ENCODE results near the gene HCCS. TPM values are rescaled to one million over a fixed set of nuclear protein-coding genes. Genes with fewer than 3 reads are reported as not detected.

Gene HCCS
- total RNA-seq, 2 donors from 2014 or later, result 20.1 to 24.7 TPM

DNA sequence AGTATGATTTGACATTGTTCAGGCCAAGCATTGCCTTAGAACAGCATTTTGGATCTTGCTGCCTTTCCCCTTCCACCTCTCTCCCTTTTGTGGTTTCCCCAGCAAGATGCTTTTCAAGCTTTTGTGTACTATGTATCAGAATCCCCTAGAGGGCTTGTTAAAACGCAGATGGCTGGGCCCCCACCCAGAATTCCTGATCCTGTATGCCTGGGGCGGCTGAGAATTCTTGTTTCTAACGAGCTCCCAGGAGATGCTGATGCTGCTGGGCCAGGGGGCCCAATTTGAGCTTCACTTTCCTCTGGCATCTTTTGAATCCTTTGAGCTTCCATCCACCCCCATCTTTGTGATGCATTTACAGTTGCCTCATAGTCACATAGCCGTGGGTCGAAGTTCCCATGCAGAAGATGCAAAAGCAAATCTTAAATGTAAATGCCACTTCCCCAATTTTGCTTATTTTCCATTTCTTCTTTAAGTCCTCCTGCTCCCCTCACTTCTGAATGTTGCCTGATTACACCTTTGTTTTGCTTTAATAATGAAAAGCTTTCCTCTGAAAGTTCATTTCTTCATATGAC, 18.5 kb downstream of the HCCS start:
- Mint-ChIP-seq H3K27ac (no peak overlapping the region), H3K36me3 (ENCODE audit: low read depth) (peaks cover 2% of the 10 kb centered on the region), H3K9me3 (peaks cover 54% of the 10 kb centered on the region), H3K4me1 (no peaks in the 10 kb centered on the region), H3K27me3 (ENCODE audit: insufficient read depth) (no peaks in the 10 kb centered on the region), H3K4me3 (no peak overlapping the region)
- DNase-seq, result no peak
- H3K4me1 ChIP-seq (ENCODE audit: control insufficient read depth, insufficient read depth, low read length), result no peaks in the 10 kb centered on the region
- H3K27ac ChIP-seq (ENCODE audit: low read depth, low read length), result no peak overlapping the region
- H3K9ac ChIP-seq (ENCODE audit: extremely low read depth, low read length, poor library complexity, severe bottlenecking), result no peak overlapping the region
- no peaks in the 10 kb centered on the region for H3K27me3 ChIP-seq (ENCODE audit: control insufficient read depth, insufficient read depth, low read length, poor library complexity, severe bottlenecking)
- no peaks in the 10 kb centered on the region for H3K36me3 ChIP-seq (ENCODE audit: control insufficient read depth, insufficient read depth, low read length)
- WGBS, 2 experiments (ENCODE audit: insufficient coverage in 1 of 2, insufficient read length in 1 of 2), result 48 to 67% methylated on average over 5 of the region's 5 CpGs
- TF ChIP-seq, protein P1, sequence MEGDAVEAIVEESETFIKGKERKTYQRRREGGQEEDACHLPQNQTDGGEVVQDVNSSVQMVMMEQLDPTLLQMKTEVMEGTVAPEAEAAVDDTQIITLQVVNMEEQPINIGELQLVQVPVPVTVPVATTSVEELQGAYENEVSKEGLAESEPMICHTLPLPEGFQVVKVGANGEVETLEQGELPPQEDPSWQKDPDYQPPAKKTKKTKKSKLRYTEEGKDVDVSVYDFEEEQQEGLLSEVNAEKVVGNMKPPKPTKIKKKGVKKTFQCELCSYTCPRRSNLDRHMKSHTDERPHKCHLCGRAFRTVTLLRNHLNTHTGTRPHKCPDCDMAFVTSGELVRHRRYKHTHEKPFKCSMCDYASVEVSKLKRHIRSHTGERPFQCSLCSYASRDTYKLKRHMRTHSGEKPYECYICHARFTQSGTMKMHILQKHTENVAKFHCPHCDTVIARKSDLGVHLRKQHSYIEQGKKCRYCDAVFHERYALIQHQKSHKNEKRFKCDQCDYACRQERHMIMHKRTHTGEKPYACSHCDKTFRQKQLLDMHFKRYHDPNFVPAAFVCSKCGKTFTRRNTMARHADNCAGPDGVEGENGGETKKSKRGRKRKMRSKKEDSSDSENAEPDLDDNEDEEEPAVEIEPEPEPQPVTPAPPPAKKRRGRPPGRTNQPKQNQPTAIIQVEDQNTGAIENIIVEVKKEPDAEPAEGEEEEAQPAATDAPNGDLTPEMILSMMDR (conservative IDR thresholded peaks at IDR 0.05), result no peak
- H3K4me3 ChIP-seq (ENCODE audit: low read length), result no peak overlapping the region
- H3K9me3 ChIP-seq (ENCODE audit: control insufficient read depth, low read length), result no peaks in the 10 kb centered on the region

- TF ChIP-seq, protein P1 (conservative IDR thresholded peaks at IDR 0.05), result no peak
- no peak overlapping the region for H3K9ac ChIP-seq (ENCODE audit: extremely low read depth, low read length, poor library complexity, severe bottlenecking)
- H3K27ac ChIP-seq (ENCODE audit: low read depth, low read length), result no peak overlapping the region
- Mint-ChIP-seq H3K36me3 (ENCODE audit: low read depth) (peaks cover 2% of the 10 kb centered on the region), H3K27me3 (ENCODE audit: insufficient read depth) (no peaks in the 10 kb centered on the region), H3K4me3 (no peak overlapping the region), H3K9me3 (peaks cover 58% of the 10 kb centered on the region), H3K4me1 (no peaks in the 10 kb centered on the region), H3K27ac (no peak overlapping the region)
- WGBS, 2 experiments (ENCODE audit: insufficient coverage in 1 of 2, insufficient read length in 1 of 2), result 94% methylated on average over 3 of the region's 3 CpGs; no CpG with 5 or more reads in 1 of the 2 experiments
- H3K36me3 ChIP-seq (ENCODE audit: control insufficient read depth, insufficient read depth, low read length), result no peaks in the 10 kb centered on the region
- H3K27me3 ChIP-seq (ENCODE audit: control insufficient read depth, insufficient read depth, low read length, poor library complexity, severe bottlenecking), result no peaks in the 10 kb centered on the region
- no peaks in the 10 kb centered on the region for H3K9me3 ChIP-seq (ENCODE audit: control insufficient read depth, low read length)
- DNase-seq, result no peak
- no peaks in the 10 kb centered on the region for H3K4me1 ChIP-seq (ENCODE audit: control insufficient read depth, insufficient read depth, low read length)
- H3K4me3 ChIP-seq (ENCODE audit: low read length), result no peak overlapping the region
Observed at GRCh38 chrX:11130136-11130535, 19.0 kb downstream of the HCCS start.

- no peak for DNase-seq
- Histone ChIP-seq H3K4me1 (ENCODE audit: control insufficient read depth, insufficient read depth, low read length) (no peaks in the 10 kb centered on the region), H3K9ac (ENCODE audit: extremely low read depth, low read length, poor library complexity, severe bottlenecking) (no peak overlapping the region), H3K4me3 (ENCODE audit: low read length) (no peak overlapping the region), H3K36me3 (ENCODE audit: control insufficient read depth, insufficient read depth, low read length) (no peaks in the 10 kb centered on the region), H3K27me3 (ENCODE audit: control insufficient read depth, insufficient read depth, low read length, poor library complexity, severe bottlenecking) (no peaks in the 10 kb centered on the region), H3K9me3 (ENCODE audit: control insufficient read depth, low read length) (no peaks in the 10 kb centered on the region), H3K27ac (ENCODE audit: low read depth, low read length) (no peak overlapping the region)
- Mint-ChIP-seq H3K4me3 (no peak overlapping the region), H3K27ac (no peak overlapping the region), H3K36me3 (ENCODE audit: low read depth) (peaks cover 2% of the 10 kb centered on the region), H3K27me3 (ENCODE audit: insufficient read depth) (no peaks in the 10 kb centered on the region), H3K4me1 (no peaks in the 10 kb centered on the region), H3K9me3 (peaks cover 64% of the 10 kb centered on the region)
- TF ChIP-seq, protein P1 (conservative IDR thresholded peaks at IDR 0.05), result no peak
Observed at GRCh38 chrX:11131146-11131545, 20.0 kb downstream of the HCCS start.
